ENCODE data around the gene LAMA5.

- TF ChIP-seq CTCF (IDR thresholded peaks at IDR 0.05; ENCODE audit: borderline replicate concordance, extremely low read depth, low read length, poor library complexity, severe bottlenecking) (no peak), EZH2 (IDR thresholded peaks at IDR 0.05; ENCODE audit: borderline replicate concordance, low read depth, low read length, severe bottlenecking) (no peak)
These were observed 10.0 kb upstream of the LAMA5 start for GRCh38 chr20:62377064-62377461.
